LHCN-M2 (cell line): ENCODE results near the gene GALT. TPM values are rescaled to one million over a fixed set of nuclear protein-coding genes. Genes with fewer than 3 reads are reported as not detected.

Experiments used
- DNase-seq: peaks from one replicate; pipeline ENCODE4 v3.0.0-alpha.2; 2012; ENCODE audit warnings: low read depth
- polyA plus RNA-seq: library from polyadenylated mRNA; unstranded; fragments of >200 nt; gene quantifications from one replicate; pipeline ENCODE4 v1.2.1, GENCODE V29; 2012; ENCODE audit warnings: missing spikeins
- total RNA-seq: library from RNA; depleted of rRNA; stranded (reverse); fragments of >200 nt; gene quantifications from 2 replicates; pipeline ENCODE4 v1.2.3, GENCODE V29; 2014; rRNA removed

The GALT gene
- total RNA-seq = 27.7 and 29.6 TPM in 2 replicates
- 25.9 TPM for polyA plus RNA-seq

GRCh38 chr9:34646211-34647083, at the start of gene GALT:
Gene GALT, plus strand, starts transcription at chr9:34646675. Its CDS starts 30 bp downstream, at chr9:34646705.
- DNase-seq = peak; percentile 86

- DNase-seq = peak; percentile 41
Observed at GRCh38 chr9:34599546-34599945, 46.9 kb upstream of the GALT start.

- no peak for DNase-seq
Observed at GRCh38 chr9:34600908-34601307, 45.6 kb upstream of the GALT start.

GRCh38 chr9:34601937-34602573, 44.4 kb upstream of the GALT start:
- no peak for DNase-seq

- DNase-seq = peak; percentile 62
Observed at GRCh38 chr9:34603610-34604231, 42.8 kb upstream of the GALT start.

- DNase-seq = no peak
Observed at GRCh38 chr9:34606190-34606589, 40.3 kb upstream of the GALT start.

GRCh38 chr9:34606905-34607304, 39.6 kb upstream of the GALT start:
- DNase-seq = no peak

- no peak for DNase-seq
Observed at GRCh38 chr9:34607331-34607730, 39.1 kb upstream of the GALT start.

GRCh38 chr9:34610434-34611206, 35.9 kb upstream of the GALT start:
- no peak for DNase-seq

- no peak for DNase-seq
Observed at GRCh38 chr9:34611251-34611810, 35.1 kb upstream of the GALT start.

GRCh38 chr9:34611811-34612787, 34.4 kb upstream of the GALT start, which contains the start of gene RPP25L:
Gene RPP25L, minus strand, starts transcription at chr9:34612097. Its CDS starts 801 bp downstream, at chr9:34611296.
- peak; percentile 83 for DNase-seq

- DNase-seq = peak; percentile 75
Observed at GRCh38 chr9:34612788-34613390, 33.6 kb upstream of the GALT start.

GRCh38 chr9:34615132-34615531, 31.3 kb upstream of the GALT start:
- DNase-seq = no peak

- peak; percentile 91 for DNase-seq
Observed at GRCh38 chr9:34620061-34620994, 26.1 kb upstream of the GALT start, which contains the start of gene DCTN3. Gene DCTN3, minus strand, starts transcription at chr9:34620495. Its CDS starts 31 bp downstream, at chr9:34620464.

- no peak for DNase-seq
Observed at GRCh38 chr9:34623374-34624235, 22.9 kb upstream of the GALT start.

GRCh38 chr9:34624475-34625185, 21.8 kb upstream of the GALT start:
- no peak for DNase-seq

GRCh38 chr9:34625186-34625486, 21.3 kb upstream of the GALT start:
- no peak for DNase-seq
